T-helper 1 cell treated with Interleukin-12 subunit alpha and Interleukin-12 subunit beta and Interleukin-4 antibody, amounts not matched to agents 30 μg/mL and 1 μg/mL, for 36 hours (primary cell): Measurements from ENCODE around the gene ZMIZ1.
"Not testable (repeated sequence)": the region's sequence is repeated elsewhere in the genome, so short reads cannot be mapped to it uniquely, and the experiment has no call there.

ENCODE experiments used
- H3K27ac Mint-ChIP-seq: one replicate; pipeline ENCODE4 v1.8.0; 2021; ENCODE audit warnings: mild to moderate bottlenecking, mixed read lengths
- H3K27me3 Mint-ChIP-seq: one replicate; pipeline ENCODE4 v1.8.0; 2021; ENCODE audit warnings: low read depth, mixed read lengths
- H3K36me3 Mint-ChIP-seq: one replicate; pipeline ENCODE4 v1.8.0; 2021; ENCODE audit warnings: low read depth, mixed read lengths
- H3K4me1 Mint-ChIP-seq: one replicate; pipeline ENCODE4 v1.8.0; 2021; ENCODE audit warnings: low read depth, mixed read lengths
- H3K4me3 Mint-ChIP-seq: one replicate; pipeline ENCODE4 v1.8.0; 2021; ENCODE audit warnings: mild to moderate bottlenecking, moderate library complexity, mixed read lengths
- H3K9me3 Mint-ChIP-seq: one replicate; pipeline ENCODE4 v1.8.0; 2021; ENCODE audit warnings: mixed read lengths

ZMIZ1 gene

DNA sequence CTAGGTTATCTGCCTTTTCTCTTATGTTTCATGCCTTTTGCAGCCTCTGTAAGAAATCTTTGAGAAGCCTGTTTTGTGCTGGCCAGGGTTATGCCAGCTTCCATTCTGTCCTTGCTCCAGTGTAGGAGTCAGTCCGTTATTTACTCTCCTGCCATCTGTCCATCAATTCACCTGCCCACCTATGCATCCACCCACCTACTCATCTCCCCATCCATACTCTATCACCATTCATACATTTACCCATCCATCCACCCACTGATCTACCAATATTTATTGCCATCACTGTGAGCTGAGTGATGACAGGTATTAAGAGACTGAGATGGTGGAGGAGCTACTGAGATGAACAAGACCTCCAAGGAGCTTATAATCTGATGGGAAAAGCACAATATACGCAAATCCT, 265.8 kb downstream of the ZMIZ1 start:
- H3K4me3 Mint-ChIP-seq = no peak overlapping the region
- peaks cover 4% of the 10 kb centered on the region for H3K36me3 Mint-ChIP-seq
- H3K27ac Mint-ChIP-seq = peak overlapping the region; percentile 37

DNA sequence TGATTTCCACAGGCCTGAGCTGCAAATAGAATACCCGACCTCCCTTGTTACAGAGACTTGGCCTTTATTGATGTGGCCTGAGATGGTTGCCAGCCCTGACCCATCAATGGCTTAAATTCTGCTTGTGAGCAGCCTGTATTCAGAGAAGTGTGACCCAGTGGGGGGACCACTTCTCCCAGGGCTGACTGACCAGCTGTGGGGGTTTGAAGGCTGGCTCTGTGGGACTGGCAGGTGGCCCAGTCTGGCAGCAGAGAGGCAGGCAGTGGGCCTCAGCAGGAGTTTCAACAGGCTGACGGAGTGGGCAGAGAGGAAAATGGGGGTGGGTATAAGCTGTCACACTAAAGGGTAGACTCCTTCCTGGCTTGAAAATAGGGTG, 266.3 kb downstream of the ZMIZ1 start:
- H3K36me3 Mint-ChIP-seq = peaks cover 4% of the 10 kb centered on the region
- no peaks in the 10 kb centered on the region for H3K27me3 Mint-ChIP-seq
- peak overlapping the region; percentile 57 for H3K27ac Mint-ChIP-seq
- peaks cover 42% of the 10 kb centered on the region for H3K4me1 Mint-ChIP-seq
- H3K9me3 Mint-ChIP-seq = peaks cover 8% of the 10 kb centered on the region
- H3K4me3 Mint-ChIP-seq = no peak overlapping the region

More for the DNA sequence above, 265.8 kb downstream of the ZMIZ1 start:
- H3K4me1 Mint-ChIP-seq = peaks cover 42% of the 10 kb centered on the region
- no peaks in the 10 kb centered on the region for H3K27me3 Mint-ChIP-seq
- H3K9me3 Mint-ChIP-seq = peaks cover 8% of the 10 kb centered on the region

DNA sequence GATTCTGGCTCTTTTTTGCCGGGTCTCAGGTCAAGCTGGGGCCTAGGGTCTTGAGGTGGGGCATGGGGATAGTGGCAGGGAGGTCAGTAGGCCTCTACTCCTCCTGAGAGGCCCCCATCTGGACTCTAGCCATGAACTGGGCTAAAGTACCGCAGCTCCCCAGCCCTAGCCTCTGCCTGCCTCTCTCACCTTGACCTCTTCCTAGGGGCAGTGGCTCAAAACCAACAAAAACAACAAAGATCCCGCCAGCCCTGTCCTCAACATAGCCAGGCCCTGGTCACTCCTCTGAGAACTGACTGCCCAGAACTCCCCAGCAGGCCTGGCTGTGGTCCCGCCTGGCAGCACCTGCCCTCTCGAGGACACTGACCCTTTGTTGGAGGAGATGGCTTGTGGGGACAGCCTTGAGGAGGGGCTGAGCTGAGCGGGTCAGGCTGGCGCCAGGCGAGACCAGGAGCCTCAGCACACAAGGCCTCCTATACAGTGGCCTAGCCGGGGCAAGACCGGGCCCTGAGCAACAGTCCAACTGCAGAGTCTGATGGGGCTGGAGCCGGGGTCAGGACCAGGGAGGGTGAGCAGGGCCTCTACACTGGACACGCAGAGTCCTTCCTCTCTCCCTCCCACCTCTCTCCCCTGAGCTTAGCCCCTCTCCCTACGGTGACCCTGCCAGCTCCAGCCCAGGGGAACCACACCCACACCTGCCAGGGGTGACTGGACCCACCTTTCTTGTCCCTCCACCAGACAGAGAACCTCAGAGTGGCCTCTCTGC, 266.9 kb downstream of the ZMIZ1 start:
- Mint-ChIP-seq H3K27ac (peak overlapping the region; percentile 55), H3K27me3 (no peaks in the 10 kb centered on the region), H3K36me3 (peaks cover 4% of the 10 kb centered on the region), H3K4me1 (peaks cover 41% of the 10 kb centered on the region), H3K9me3 (peaks cover 8% of the 10 kb centered on the region), H3K4me3 (no peak overlapping the region)

DNA sequence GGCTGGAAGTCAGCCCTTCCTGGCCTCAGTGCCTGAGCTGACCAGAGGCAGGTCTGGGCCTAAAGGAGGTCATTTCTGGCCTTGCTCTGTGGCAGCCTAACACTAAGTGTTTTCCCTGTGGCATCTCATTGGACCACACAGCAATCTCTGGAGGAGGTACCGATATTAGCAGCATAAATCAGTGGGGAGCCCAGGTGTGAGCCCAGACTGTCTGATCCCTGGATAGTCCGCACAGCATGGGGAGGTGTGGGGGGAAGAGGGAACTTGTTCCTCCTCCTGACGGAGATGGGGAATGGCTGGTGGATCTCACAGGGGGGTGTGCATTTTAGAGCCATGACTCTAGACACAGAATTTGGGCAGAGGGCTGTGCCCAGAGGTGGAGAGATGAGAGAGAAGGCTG, 267.5 kb downstream of the ZMIZ1 start:
- Mint-ChIP-seq H3K9me3 (peaks cover 8% of the 10 kb centered on the region), H3K27ac (peak overlapping the region; percentile 55), H3K4me1 (peaks cover 38% of the 10 kb centered on the region), H3K4me3 (no peak overlapping the region), H3K36me3 (peaks cover 4% of the 10 kb centered on the region), H3K27me3 (no peaks in the 10 kb centered on the region)

DNA sequence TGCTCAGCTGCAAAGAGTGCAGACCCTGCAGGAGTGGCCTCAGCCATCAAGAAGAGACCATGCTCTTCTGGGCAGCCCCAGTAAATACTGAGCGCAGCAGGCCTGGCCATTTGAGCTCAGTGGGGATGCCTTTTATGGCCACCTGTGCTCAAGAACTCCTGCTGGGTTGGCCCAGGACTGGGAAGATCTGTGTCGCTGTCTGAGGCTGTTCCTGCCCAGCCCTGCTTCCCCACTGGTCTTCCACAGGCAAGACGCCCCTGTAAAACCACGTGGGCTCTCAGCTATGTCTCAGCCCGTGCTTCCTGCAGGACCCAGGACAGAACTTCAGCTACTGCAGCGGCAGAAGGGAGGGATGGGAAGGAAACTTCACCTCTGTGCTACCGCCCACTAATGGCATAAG, 268.0 kb downstream of the ZMIZ1 start:
- Mint-ChIP-seq H3K27me3 (no peaks in the 10 kb centered on the region), H3K27ac (no peak overlapping the region)

DNA sequence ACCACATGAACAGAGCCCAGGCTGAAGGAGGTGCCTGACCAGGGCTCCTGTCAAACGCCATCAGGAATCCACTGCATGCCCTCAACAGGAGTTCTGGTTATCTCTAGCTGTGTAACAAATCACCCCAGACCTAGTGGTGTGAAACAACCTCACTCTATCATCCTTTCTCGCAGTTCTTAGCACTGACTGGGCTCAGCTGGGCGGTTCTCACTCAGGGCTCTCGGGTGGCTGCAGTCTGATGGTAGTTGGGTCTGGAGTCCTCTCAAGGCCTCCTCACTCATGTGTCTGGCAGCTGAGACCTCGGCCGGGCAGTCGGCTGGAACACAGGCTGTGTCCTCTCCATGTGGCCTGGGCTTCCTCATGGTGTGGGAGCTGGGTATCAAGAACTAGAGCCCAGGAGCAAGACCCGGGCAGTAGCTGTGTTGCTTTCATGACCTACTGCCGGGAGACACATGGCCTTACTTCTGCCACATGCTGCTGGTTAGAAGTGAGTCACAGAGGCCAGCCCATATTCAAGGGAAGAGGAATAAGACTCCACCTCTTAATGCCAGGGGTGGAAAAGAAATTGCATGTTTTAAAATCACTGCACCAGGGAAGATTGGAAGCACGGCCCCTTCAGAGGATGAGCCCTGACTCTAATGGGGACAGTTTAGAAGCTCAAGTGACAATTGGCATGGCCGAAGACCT, 269.2 kb downstream of the ZMIZ1 start:
- not testable (repeated sequence) for H3K27ac Mint-ChIP-seq, H3K4me3 Mint-ChIP-seq, H3K27me3 Mint-ChIP-seq, H3K9me3 Mint-ChIP-seq, H3K36me3 Mint-ChIP-seq
- peaks cover 33% of the 10 kb centered on the region for H3K4me1 Mint-ChIP-seq

More for the DNA sequence above, 268.0 kb downstream of the ZMIZ1 start:
- Mint-ChIP-seq H3K4me3 (no peak overlapping the region), H3K36me3 (peaks cover 4% of the 10 kb centered on the region), H3K9me3 (peaks cover 8% of the 10 kb centered on the region), H3K4me1 (peaks cover 34% of the 10 kb centered on the region)

DNA sequence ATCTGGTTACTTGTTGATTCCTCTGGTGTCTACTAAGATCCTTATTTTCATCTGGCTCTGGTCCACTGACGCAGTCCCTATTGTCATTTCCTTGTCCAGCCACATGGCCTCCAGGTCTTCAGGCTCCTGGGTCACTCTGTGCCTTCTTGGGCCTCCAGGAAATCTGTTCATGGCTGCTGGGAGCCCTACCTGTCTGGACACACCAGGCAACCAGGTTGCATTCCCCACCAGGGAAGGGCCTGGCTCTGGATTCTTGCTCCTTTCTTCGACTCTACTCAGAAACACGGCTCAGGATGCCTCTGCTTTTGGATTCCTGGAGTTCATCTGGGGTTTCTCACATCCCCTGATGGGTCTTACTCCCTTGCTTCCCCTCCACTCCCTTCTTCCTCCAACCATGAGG, 270.5 kb downstream of the ZMIZ1 start:
- Mint-ChIP-seq H3K27ac (peak overlapping the region; percentile 63), H3K9me3 (peaks cover 4% of the 10 kb centered on the region), H3K36me3 (no peaks in the 10 kb centered on the region), H3K27me3 (no peaks in the 10 kb centered on the region), H3K4me1 (peaks cover 39% of the 10 kb centered on the region), H3K4me3 (no peak overlapping the region)

DNA sequence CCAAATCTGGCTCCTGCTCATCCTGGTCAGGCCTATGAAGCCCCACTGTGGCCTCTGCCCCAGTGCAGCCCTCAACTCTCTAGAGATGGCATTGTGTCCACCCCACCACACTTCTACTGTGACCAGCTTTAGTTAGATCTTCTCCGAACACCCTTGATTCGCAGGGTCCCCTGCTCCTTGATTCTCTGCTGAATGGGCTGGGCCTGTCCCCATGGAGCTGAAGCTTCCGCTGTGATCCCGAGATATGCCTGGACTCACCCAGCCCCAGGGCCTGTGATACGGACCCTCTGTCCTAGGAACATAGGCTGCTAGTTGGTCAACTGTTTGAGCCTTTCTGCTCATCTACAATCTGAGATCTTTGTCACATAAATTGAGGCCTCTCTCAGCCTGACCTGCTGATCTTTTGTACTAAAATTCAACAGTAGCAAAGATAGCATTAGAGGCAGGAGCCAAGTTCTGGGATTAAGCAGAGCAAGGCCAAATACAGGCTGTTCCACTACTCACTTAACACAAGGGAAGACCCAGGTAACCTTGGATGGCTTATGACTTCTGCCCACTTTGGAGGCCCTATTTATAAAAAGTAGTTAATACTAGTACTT, 272.0 kb downstream of the ZMIZ1 start:
- Mint-ChIP-seq H3K4me3 (no peak overlapping the region), H3K4me1 (peaks cover 45% of the 10 kb centered on the region), H3K36me3 (no peaks in the 10 kb centered on the region), H3K27me3 (no peaks in the 10 kb centered on the region), H3K27ac (no peak overlapping the region), H3K9me3 (peaks cover 4% of the 10 kb centered on the region)

DNA sequence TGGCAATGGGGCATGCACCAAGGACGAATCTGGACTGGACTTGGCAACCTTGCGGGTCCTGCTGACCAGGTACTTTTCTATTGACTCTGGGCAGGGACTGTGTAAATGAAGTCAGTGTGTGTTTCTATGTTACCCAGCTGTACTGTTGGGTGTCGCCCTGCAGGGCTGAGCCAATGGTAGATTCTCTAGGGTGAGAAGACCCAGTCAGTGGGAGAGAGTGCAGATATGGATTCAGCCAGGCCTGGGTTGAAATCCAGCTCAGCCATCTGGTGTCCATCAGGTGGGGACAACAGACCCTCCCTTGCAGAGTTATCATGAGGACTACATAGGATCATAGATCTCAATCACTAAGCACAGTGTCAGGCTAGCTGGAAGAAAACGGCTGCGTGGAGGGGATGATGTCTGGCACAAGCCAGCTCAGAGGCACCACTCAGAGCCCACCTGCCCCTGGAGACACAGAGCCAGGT, 273.6 kb downstream of the ZMIZ1 start:
- Mint-ChIP-seq H3K9me3 (no peaks in the 10 kb centered on the region), H3K27ac (no peak overlapping the region), H3K27me3 (no peaks in the 10 kb centered on the region), H3K4me3 (no peak overlapping the region), H3K36me3 (no peaks in the 10 kb centered on the region), H3K4me1 (peaks cover 41% of the 10 kb centered on the region)

DNA sequence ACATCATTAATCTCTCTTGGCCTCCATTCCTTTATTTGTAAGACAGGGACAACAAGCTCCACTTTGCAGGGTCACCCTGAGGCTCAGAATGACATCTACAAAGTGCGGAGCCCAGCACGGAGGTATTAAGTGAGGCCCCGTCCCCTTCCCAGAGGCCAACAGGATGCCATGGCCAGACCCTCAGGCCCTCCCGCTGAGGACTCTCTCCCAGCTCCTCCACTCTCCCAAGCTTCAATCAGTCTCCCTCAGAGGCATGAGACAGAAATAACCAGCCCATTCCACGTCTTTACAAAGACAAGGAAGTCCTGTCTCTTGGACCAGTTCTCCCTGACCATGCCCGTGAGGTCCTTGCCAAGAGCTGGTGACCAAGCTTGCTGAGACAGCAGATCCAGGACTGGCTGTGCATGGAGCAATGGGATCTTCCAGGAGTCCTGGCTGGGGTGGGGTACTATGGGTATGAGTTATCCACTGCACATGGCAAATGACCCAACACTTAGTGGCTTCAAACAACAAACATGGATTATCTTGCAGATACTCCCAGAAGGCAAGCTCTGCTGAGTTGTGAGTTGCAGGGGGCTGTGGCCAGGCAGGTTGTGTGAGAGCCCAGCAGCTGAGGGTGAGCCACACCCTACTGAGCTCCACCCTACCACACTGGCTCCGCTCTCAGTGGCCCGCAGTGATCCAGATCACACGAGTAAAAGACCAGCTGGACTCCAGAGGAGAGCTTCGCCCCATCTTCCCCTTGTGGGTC, 274.2 kb downstream of the ZMIZ1 start:
- Mint-ChIP-seq H3K36me3 (peaks cover 3% of the 10 kb centered on the region), H3K9me3 (no peaks in the 10 kb centered on the region), H3K4me1 (peaks cover 41% of the 10 kb centered on the region), H3K4me3 (no peak overlapping the region), H3K27me3 (no peaks in the 10 kb centered on the region), H3K27ac (no peak overlapping the region)

DNA sequence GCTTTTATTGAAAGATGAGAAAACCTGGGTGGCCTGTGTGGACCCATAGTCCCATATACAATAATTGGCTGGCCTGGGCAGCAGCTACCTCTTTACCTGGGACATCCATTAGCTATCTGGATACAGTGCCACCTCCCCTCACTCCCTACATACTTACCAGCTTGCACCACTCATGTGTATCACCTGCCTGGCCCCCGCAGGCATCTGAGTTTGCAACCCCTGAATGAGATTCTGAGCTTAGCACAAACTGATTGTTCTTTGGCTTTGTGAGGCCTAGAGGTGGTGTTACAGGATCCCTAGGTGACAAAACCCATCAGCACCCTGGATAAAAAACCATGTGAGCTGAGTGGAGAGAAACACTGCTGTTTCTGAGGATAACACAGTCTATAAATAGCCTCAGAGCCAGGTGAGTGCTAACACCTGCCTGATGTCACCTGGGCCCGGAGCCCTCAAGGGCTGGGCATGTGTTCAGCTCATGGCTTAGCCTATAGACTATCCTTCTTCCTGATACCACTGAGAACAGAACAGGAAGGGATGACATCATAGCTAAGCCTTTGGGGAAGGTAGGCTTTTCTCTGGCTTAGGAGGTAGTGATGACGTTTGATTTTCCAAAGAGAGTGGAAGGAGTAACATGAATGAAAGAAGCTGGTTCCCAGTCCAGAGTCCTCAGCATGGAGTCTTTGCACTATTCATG, 275.9 kb downstream of the ZMIZ1 start:
- peak overlapping the region; percentile 52 for H3K27ac Mint-ChIP-seq
- H3K4me3 Mint-ChIP-seq = no peak overlapping the region
- H3K9me3 Mint-ChIP-seq = no peaks in the 10 kb centered on the region

DNA sequence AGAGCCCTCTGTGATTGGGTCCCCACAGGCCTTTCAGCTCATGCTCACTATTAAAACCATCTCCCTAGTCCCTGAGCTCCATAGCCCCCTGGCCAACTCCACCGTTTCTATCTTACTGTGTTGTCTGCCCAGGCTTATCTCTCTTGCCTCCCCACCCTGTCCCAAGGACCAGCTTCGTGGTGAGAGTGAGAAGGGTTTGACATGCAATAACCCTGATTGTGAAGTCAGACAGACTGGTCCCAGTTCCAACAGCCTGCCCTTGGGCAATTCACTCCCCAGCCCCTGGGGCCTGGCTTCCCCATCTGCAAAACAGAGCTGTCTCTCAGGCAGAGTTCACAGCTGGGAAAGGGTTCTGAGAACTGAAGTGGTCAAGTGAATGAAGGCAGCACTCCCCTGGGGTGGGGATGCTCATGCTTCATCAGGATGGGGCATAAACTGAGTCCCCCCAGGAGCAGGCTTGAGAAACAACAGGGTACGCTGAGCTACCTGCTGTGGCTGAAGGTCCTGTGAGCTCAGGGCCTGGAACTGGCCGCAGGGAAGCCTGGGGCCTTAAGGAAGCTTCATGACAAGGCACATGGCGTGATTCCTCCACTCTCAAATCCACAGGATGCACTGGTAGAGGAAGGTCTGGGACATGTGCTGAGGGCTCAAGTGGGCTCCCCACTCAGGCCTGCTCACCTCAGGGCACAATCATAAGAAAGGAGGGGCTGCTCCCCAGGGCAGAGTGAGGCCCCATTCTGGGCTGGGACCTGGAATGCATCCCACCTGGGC, 276.7 kb downstream of the ZMIZ1 start:
- peaks cover 27% of the 10 kb centered on the region for H3K36me3 Mint-ChIP-seq
- no peak overlapping the region for H3K4me3 Mint-ChIP-seq
- no peaks in the 10 kb centered on the region for H3K27me3 Mint-ChIP-seq
- H3K27ac Mint-ChIP-seq = peak overlapping the region; percentile 52
- H3K9me3 Mint-ChIP-seq = no peaks in the 10 kb centered on the region
- peaks cover 56% of the 10 kb centered on the region for H3K4me1 Mint-ChIP-seq

More for the DNA sequence above, 275.9 kb downstream of the ZMIZ1 start:
- no peaks in the 10 kb centered on the region for H3K27me3 Mint-ChIP-seq
- H3K36me3 Mint-ChIP-seq = peaks cover 19% of the 10 kb centered on the region
- H3K4me1 Mint-ChIP-seq = peaks cover 52% of the 10 kb centered on the region

DNA sequence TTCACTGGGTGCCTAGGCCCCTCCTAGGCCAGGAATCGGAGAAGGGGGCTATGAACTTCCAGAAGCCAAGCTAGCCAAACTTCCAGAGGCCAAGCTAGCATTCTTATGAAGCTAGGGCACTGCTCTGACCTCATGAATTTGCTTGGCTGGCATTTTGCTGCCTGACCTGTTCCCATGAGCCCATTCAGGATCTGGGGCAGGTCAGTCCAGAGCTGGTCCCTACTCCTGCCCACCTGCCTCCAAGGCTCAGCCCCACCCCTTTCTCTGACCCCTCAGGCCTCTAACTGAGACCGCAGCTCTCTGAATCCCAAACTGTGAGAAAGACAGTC, 277.2 kb downstream of the ZMIZ1 start:
- H3K36me3 Mint-ChIP-seq = peaks cover 29% of the 10 kb centered on the region
- H3K4me3 Mint-ChIP-seq = no peak overlapping the region
- H3K4me1 Mint-ChIP-seq = peaks cover 51% of the 10 kb centered on the region
- H3K9me3 Mint-ChIP-seq = no peaks in the 10 kb centered on the region
- H3K27me3 Mint-ChIP-seq = no peaks in the 10 kb centered on the region
- H3K27ac Mint-ChIP-seq = no peak overlapping the region
